Calu3 (cell line): ENCODE measurements around the gene CPLX1. TPM values are rescaled to one million over a fixed set of nuclear protein-coding genes. Genes with fewer than 3 reads are reported as not detected.

Experiments
- BruUV-seq: library from RNA; stranded (reverse); fragments of 400-500 nt; replicated peaks from 2 replicates; lab custom pipeline; 2021; lab: Mats Ljungman, UMichigan
- CTCF ChIA-PET: fragments of 300-600 bp; sonication (Branson Sonifier 250); formaldehyde crosslinking; loops from one replicate; lab custom pipeline; 2022; ENCODE audit warnings: antibody characterized with exemption; lab: Charles Lee
- DNase-seq: peaks from one replicate; pipeline ENCODE4 v3.0.0; 2022
- H3K27ac Mint-ChIP-seq: one replicate; pipeline ENCODE4 v1.8.0; 2022; ENCODE audit warnings: mixed read lengths; ENCODE audit not compliant: unreplicated experiment
- H3K27me3 Mint-ChIP-seq: one replicate; pipeline ENCODE4 v1.8.0; 2022; ENCODE audit warnings: mixed read lengths; ENCODE audit not compliant: unreplicated experiment
- H3K36me3 Mint-ChIP-seq: one replicate; pipeline ENCODE4 v1.8.0; 2022; ENCODE audit warnings: mild to moderate bottlenecking, moderate library complexity, mixed read lengths; ENCODE audit not compliant: insufficient read depth, unreplicated experiment
- H3K4me1 Mint-ChIP-seq: one replicate; pipeline ENCODE4 v1.8.0; 2022; ENCODE audit warnings: mild to moderate bottlenecking, low read depth, mixed read lengths; ENCODE audit not compliant: unreplicated experiment
- H3K4me3 Mint-ChIP-seq: one replicate; pipeline ENCODE4 v1.8.0; 2022; ENCODE audit warnings: mild to moderate bottlenecking, low read depth, moderate library complexity, mixed read lengths; ENCODE audit not compliant: unreplicated experiment
- H3K9me3 Mint-ChIP-seq: one replicate; pipeline ENCODE4 v1.8.0; 2022; ENCODE audit warnings: low read depth, mixed read lengths; ENCODE audit not compliant: unreplicated experiment
- CTCF ChIP-seq: fragments of 200-600 bp; IDR thresholded peaks from one replicate; pipeline ENCODE4 v1.8.0; 2022; ENCODE audit warnings: antibody characterized with exemption; ENCODE audit not compliant: unreplicated experiment
- intact Hi-C: fragments of 100-400 bp; cut with micrococcal nuclease; formaldehyde crosslinking; loops from one replicate; pipeline ENCODE4 v1.10.0; 2022; ENCODE audit not compliant: unreplicated experiment
- total RNA-seq: library from RNA; stranded (reverse); gene quantifications from 2 replicates; pipeline ENCODE4 v1.2.3, GENCODE V29; 2022

CPLX1 gene
- total RNA-seq, 1 experiment from 2014 or later: 0.42 TPM

- Mint-ChIP-seq H3K4me3 (no peak overlapping the region), H3K36me3 (peaks cover 4% of the 10 kb centered on the region), H3K4me1 (no peaks in the 10 kb centered on the region), H3K27ac (no peak overlapping the region), H3K9me3 (no peaks in the 10 kb centered on the region), H3K27me3 (peaks cover 52% of the 10 kb centered on the region)
- TF ChIP-seq CTCF: no peak
- no peak for DNase-seq
- no TSS peak for BruUV-seq
- CTCF ChIA-PET: no interaction called here
- intact Hi-C loops: no loop called here
These were observed 36.1 kb downstream of the CPLX1 start for GRCh38 chr4:789571-790465.

- Mint-ChIP-seq H3K27ac (no peak overlapping the region), H3K36me3 (peaks cover 4% of the 10 kb centered on the region), H3K4me3 (no peak overlapping the region), H3K4me1 (no peaks in the 10 kb centered on the region), H3K9me3 (no peaks in the 10 kb centered on the region), H3K27me3 (peaks cover 41% of the 10 kb centered on the region)
- BruUV-seq: no TSS peak
- TF ChIP-seq CTCF: no peak
- DNase-seq: no peak
- intact Hi-C loops: no loop called here
- CTCF ChIA-PET: no interaction called here
These were observed 37.2 kb downstream of the CPLX1 start for GRCh38 chr4:788636-789297.

- peaks cover 35% of the 10 kb centered on the region for H3K27me3 Mint-ChIP-seq
- H3K9me3 Mint-ChIP-seq: no peaks in the 10 kb centered on the region
- H3K4me1 Mint-ChIP-seq: no peaks in the 10 kb centered on the region
- peaks cover 4% of the 10 kb centered on the region for H3K36me3 Mint-ChIP-seq
- no TSS peak for BruUV-seq
- no peak overlapping the region for H3K4me3 Mint-ChIP-seq
- DNase-seq: no peak
- TF ChIP-seq CTCF: no peak
- no peak overlapping the region for H3K27ac Mint-ChIP-seq
- CTCF ChIA-PET: no interaction called here
- intact Hi-C loops: no loop called here
These were observed 37.8 kb downstream of the CPLX1 start for GRCh38 chr4:788006-788635.

GRCh38 chr4:787561-787981 is 38.4 kb downstream of the CPLX1 start:
- CTCF ChIA-PET: no interaction called here
- no peaks in the 10 kb centered on the region for H3K9me3 Mint-ChIP-seq
- peaks cover 29% of the 10 kb centered on the region for H3K27me3 Mint-ChIP-seq
- no peak for DNase-seq
- H3K36me3 Mint-ChIP-seq: peaks cover 5% of the 10 kb centered on the region
- H3K4me1 Mint-ChIP-seq: no peaks in the 10 kb centered on the region
- intact Hi-C loops: no loop called here
- no TSS peak for BruUV-seq
- no peak for TF ChIP-seq CTCF
- H3K27ac Mint-ChIP-seq: no peak overlapping the region
- H3K4me3 Mint-ChIP-seq: no peak overlapping the region
